ENCODE results near the gene NDUFAF8.

The NDUFAF8 gene

DNA sequence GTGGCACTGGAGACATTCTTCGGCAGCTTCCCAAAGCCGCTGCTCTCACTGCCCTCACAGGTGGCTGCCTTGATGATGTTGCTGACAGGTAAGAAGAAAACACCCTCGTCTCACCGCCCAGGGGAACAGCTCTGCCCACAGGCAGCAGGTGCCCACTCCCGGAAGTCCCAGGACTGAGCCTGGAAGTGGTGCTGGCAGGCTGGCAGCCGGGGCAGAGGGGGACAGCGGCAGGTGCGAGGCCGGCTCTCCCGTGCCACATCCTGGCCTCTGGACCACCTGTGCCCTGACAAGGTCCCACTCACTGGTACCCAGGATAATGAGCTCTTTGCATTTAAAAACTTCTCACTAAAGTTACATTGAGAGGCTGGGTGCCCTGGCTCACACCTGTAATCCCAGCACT lies 36.8 kb upstream of the NDUFAF8 start:
- H3K27me3 ChIP-seq (ENCODE audit: control insufficient read depth, insufficient read depth, low read length), result no peaks in the 10 kb centered on the region
- H3K27ac ChIP-seq (ENCODE audit: low read depth, low read length), result no peak overlapping the region
- no peaks in the 10 kb centered on the region; the same call in 1 of the 2 replicates for H3K4me1 ChIP-seq (ENCODE audit: control insufficient read depth, insufficient read depth, low read length)
- H3K9me3 ChIP-seq (ENCODE audit: control insufficient read depth, insufficient read depth, low read depth, low read length), result no peaks in the 10 kb centered on the region
- H3K36me3 ChIP-seq (ENCODE audit: control insufficient read depth, insufficient read depth, low read length), result peaks cover 39% of the 10 kb centered on the region
- H3K4me3 ChIP-seq (ENCODE audit: low read depth, low read length), result no peak overlapping the region
- no peak overlapping the region for H3K9ac ChIP-seq (ENCODE audit: low read length)

DNA sequence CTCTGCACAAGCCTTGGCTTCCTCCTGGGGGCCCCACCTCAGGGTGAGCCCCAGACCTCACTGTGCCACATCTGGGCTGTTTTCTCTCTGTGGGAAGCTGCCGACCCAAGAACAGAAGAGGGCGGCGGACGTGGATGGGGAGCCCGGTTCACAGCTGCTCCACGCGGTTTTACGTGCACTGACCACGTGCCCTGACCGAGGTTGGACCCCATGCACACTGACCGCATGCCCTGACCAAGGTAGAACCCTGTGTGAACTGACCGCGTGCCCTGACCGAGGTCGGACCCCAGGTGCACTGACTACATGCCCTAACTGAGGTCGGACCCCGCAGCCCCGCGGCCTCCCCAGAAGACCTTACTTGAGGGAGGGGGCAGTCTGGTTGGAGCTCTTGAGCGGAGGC lies 36.0 kb upstream of the NDUFAF8 start:
- Histone ChIP-seq H3K4me1 (ENCODE audit: control insufficient read depth, insufficient read depth, low read length) (no peaks in the 10 kb centered on the region; the same call in 1 of the 2 replicates), H3K27me3 (ENCODE audit: control insufficient read depth, insufficient read depth, low read length) (no peaks in the 10 kb centered on the region), H3K36me3 (ENCODE audit: control insufficient read depth, insufficient read depth, low read length) (peaks cover 38% of the 10 kb centered on the region), H3K9ac (ENCODE audit: low read length) (no peak overlapping the region), H3K9me3 (ENCODE audit: control insufficient read depth, insufficient read depth, low read depth, low read length) (no peaks in the 10 kb centered on the region), H3K27ac (ENCODE audit: low read depth, low read length) (no peak overlapping the region), H3K4me3 (ENCODE audit: low read depth, low read length) (no peak overlapping the region)

DNA sequence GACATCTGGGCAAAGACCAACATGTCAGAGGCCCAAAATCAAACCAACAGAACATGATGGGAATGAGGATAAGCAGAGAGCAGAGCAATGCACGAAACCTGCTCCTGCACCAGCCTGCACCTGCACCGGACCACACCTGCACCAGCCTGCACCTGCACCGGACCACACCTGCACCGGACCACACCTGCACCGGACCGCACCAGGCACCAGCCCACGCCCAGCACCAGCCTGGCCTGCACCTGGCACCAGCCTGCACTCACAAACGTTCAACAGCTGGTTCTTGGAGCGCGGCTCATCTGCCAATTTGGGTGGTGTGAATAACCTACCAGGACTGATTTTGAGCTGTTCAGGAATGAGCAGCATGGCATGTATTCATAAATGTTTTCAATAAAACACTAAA lies 34.5 kb upstream of the NDUFAF8 start:
- Histone ChIP-seq H3K4me3 (ENCODE audit: low read depth, low read length) (no peak overlapping the region), H3K36me3 (ENCODE audit: control insufficient read depth, insufficient read depth, low read length) (peaks cover 30% of the 10 kb centered on the region), H3K4me1 (ENCODE audit: control insufficient read depth, insufficient read depth, low read length) (no peaks in the 10 kb centered on the region; the same call in 1 of the 2 replicates), H3K27ac (ENCODE audit: low read depth, low read length) (no peak overlapping the region), H3K9me3 (ENCODE audit: control insufficient read depth, insufficient read depth, low read depth, low read length) (no peaks in the 10 kb centered on the region), H3K27me3 (ENCODE audit: control insufficient read depth, insufficient read depth, low read length) (no peaks in the 10 kb centered on the region), H3K9ac (ENCODE audit: low read length) (no peak overlapping the region)

DNA sequence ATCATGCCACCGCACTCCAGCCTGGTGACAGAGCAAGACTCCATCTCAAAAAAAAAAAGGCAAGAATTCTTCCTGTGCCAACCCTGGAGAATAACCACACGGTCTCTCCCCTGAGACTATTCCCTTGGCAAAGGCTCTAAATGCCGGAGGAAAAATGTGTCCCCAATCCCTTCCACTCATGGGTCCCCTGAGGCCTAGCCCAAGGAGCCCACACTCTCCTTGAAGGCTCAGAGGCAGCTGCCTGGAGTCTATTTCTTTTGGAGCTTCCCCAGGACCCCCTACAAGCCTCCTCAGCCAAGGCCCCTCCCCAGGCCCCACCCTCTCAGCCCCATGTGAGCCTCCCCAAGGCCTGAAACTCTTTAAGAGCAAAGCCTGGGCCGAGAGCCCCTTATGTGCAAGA lies 33.0 kb upstream of the NDUFAF8 start:
- H3K4me1 ChIP-seq (ENCODE audit: control insufficient read depth, insufficient read depth, low read length), result no peaks in the 10 kb centered on the region; the same call in 1 of the 2 replicates
- no peak overlapping the region for H3K27ac ChIP-seq (ENCODE audit: low read depth, low read length)
- no peak overlapping the region for H3K4me3 ChIP-seq (ENCODE audit: low read depth, low read length)
- H3K27me3 ChIP-seq (ENCODE audit: control insufficient read depth, insufficient read depth, low read length), result no peaks in the 10 kb centered on the region
- H3K36me3 ChIP-seq (ENCODE audit: control insufficient read depth, insufficient read depth, low read length), result peaks cover 30% of the 10 kb centered on the region
- H3K9ac ChIP-seq (ENCODE audit: low read length), result no peak overlapping the region
- H3K9me3 ChIP-seq (ENCODE audit: control insufficient read depth, insufficient read depth, low read depth, low read length), result no peaks in the 10 kb centered on the region

DNA sequence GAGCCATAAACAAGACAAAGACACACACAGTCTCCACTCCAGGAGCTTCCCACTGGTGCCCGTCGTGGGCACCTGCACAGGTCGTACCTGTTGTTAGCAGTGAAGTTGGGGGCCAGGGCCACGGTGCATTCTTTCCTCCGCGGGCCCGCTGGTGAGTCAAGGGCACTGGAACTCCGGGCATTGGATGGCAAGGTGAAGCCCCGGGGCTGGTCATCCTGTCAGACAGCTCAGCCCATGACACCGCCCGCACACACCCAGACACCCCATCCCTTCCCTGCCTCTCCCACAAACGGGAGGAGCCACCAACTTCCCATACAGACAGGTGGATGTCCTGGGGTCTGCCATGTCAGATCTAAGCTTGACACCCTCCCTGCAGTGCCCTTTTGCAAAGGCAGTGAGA lies 32.5 kb upstream of the NDUFAF8 start:
- Histone ChIP-seq H3K27ac (ENCODE audit: low read depth, low read length) (no peak overlapping the region), H3K9ac (ENCODE audit: low read length) (no peak overlapping the region), H3K4me1 (ENCODE audit: control insufficient read depth, insufficient read depth, low read length) (no peaks in the 10 kb centered on the region), H3K9me3 (ENCODE audit: control insufficient read depth, insufficient read depth, low read depth, low read length) (no peaks in the 10 kb centered on the region), H3K27me3 (ENCODE audit: control insufficient read depth, insufficient read depth, low read length) (no peaks in the 10 kb centered on the region), H3K36me3 (ENCODE audit: control insufficient read depth, insufficient read depth, low read length) (peaks cover 30% of the 10 kb centered on the region), H3K4me3 (ENCODE audit: low read depth, low read length) (no peak overlapping the region)

DNA sequence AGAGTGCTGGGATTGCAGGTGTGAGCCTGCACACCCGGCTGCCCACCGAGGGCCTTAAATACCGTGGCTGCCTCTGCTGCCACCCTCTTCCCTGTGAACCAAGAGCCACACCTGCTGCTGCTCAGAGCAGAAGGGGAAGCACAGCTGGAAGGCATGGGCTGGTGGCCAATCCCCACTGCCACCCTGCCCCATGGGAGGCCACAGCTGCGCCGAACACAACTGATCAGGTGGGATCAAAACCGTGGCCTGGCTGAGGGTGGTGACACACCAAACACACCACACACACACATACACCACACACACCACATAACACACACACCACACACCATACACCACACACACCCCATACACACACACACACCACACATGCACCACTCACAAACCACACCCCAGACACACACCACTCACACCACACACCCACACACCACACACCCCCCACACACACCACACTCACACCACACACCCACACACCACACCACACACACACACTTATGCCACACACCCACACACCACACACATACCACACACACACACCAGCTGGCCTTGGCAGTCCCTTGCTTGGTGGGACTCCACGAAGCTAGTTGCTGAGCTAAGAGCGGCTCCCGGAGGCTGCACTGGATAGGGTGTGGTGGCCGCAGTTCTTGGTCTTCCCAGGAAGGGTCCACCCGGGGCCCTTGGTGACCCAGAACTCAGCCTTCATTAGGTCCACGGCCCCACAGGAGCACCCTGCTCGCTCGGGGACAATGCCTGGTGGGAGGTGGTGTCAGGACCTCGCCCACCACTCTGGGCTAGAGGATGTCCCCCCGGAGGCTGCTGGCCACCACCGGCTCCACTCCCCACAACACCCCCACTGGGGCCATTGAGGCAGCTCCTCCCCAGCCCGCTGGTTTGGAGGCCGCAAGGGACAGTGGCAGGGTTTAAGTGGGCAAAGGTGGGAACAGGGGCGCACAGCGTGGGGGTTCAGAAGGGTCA lies 31.2 kb upstream of the NDUFAF8 start:
- H3K36me3 ChIP-seq (ENCODE audit: control insufficient read depth, insufficient read depth, low read length), result peaks cover 26% of the 10 kb centered on the region
- H3K4me3 ChIP-seq (ENCODE audit: low read depth, low read length), result no peak overlapping the region
- no peaks in the 10 kb centered on the region for H3K4me1 ChIP-seq (ENCODE audit: control insufficient read depth, insufficient read depth, low read length)
- no peak overlapping the region for H3K27ac ChIP-seq (ENCODE audit: low read depth, low read length)
- H3K27me3 ChIP-seq (ENCODE audit: control insufficient read depth, insufficient read depth, low read length), result no peaks in the 10 kb centered on the region
- no peak overlapping the region for H3K9ac ChIP-seq (ENCODE audit: low read length)
- H3K9me3 ChIP-seq (ENCODE audit: control insufficient read depth, insufficient read depth, low read depth, low read length), result no peaks in the 10 kb centered on the region

DNA sequence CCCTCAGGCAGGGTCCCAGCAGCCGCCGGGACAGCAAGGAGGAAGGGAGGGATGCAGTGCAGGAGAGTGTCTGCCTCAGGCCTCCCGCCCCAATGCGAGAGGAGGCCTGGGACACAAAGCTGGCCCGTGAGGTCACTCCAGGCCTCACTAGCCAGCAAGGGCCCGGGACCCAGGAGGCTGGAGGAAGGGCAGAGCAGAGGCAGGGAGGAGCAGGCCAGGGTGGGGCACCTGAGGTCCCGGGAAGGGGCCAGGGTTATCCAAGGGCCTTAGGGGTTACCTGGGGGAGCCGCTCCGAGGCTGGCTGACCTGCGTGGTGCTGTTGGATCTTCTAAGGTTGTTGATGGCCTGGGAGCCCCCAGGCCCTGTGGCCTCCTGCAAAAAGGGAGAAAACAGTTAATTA lies 30.5 kb upstream of the NDUFAF8 start:
- H3K36me3 ChIP-seq (ENCODE audit: control insufficient read depth, insufficient read depth, low read length), result peaks cover 19% of the 10 kb centered on the region
- H3K27me3 ChIP-seq (ENCODE audit: control insufficient read depth, insufficient read depth, low read length), result no peaks in the 10 kb centered on the region
- no peaks in the 10 kb centered on the region for H3K9me3 ChIP-seq (ENCODE audit: control insufficient read depth, insufficient read depth, low read depth, low read length)
- H3K27ac ChIP-seq (ENCODE audit: low read depth, low read length), result no peak overlapping the region
- H3K9ac ChIP-seq (ENCODE audit: low read length), result no peak overlapping the region
- no peak overlapping the region for H3K4me3 ChIP-seq (ENCODE audit: low read depth, low read length)
- no peaks in the 10 kb centered on the region for H3K4me1 ChIP-seq (ENCODE audit: control insufficient read depth, insufficient read depth, low read length)

DNA sequence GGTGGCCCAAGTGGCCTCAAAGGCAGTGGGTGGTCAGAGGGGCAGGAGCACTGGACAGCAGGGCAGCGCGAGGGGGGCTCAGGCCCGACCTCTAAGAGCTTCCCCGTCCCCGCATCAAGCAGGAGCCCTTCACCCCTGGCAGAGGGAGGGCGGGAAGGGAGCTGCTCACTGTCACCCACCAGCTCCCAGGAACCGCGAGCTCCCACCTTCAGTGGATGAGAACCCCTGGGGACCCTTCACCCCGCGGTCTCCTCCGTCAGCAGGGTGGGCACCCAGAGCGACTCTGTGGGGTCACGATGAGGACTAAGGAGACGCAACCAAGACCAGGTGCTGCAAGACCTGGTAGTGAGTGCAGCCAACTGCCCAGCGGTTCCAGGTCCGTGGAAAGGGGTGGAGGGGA lies 30.0 kb upstream of the NDUFAF8 start:
- H3K27me3 ChIP-seq (ENCODE audit: control insufficient read depth, insufficient read depth, low read length), result no peaks in the 10 kb centered on the region
- H3K9ac ChIP-seq (ENCODE audit: low read length), result no peak overlapping the region
- peaks cover 16% of the 10 kb centered on the region for H3K36me3 ChIP-seq (ENCODE audit: control insufficient read depth, insufficient read depth, low read length)
- H3K4me1 ChIP-seq (ENCODE audit: control insufficient read depth, insufficient read depth, low read length), result no peaks in the 10 kb centered on the region
- no peaks in the 10 kb centered on the region for H3K9me3 ChIP-seq (ENCODE audit: control insufficient read depth, insufficient read depth, low read depth, low read length)
- H3K4me3 ChIP-seq (ENCODE audit: low read depth, low read length), result no peak overlapping the region
- no peak overlapping the region for H3K27ac ChIP-seq (ENCODE audit: low read depth, low read length)

DNA sequence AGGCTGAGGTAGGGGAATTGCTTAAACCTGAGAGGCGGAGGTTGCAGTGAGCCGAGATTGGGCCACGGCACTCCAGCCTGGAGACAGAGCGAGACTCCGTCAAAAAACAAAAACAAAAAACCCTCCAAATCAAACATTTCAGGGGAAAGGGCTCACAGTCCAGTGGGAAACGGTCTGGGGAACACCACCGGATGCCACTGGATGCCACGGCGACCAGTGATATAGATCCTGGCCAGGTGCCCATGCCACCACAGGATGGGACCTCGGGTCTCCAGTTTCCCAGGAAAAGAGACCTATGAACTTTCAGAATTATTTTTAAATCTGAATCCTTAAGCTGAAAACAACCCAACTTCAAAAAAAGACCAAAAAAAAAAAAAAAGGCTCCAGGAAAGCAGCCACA lies 28.7 kb upstream of the NDUFAF8 start:
- no peak overlapping the region for H3K27ac ChIP-seq (ENCODE audit: low read depth, low read length)
- H3K36me3 ChIP-seq (ENCODE audit: control insufficient read depth, insufficient read depth, low read length), result peaks cover 16% of the 10 kb centered on the region
- H3K9ac ChIP-seq (ENCODE audit: low read length), result no peak overlapping the region
- H3K4me1 ChIP-seq (ENCODE audit: control insufficient read depth, insufficient read depth, low read length), result no peaks in the 10 kb centered on the region
- no peaks in the 10 kb centered on the region for H3K27me3 ChIP-seq (ENCODE audit: control insufficient read depth, insufficient read depth, low read length)
- no peak overlapping the region for H3K4me3 ChIP-seq (ENCODE audit: low read depth, low read length)
- no peaks in the 10 kb centered on the region for H3K9me3 ChIP-seq (ENCODE audit: control insufficient read depth, insufficient read depth, low read depth, low read length)

DNA sequence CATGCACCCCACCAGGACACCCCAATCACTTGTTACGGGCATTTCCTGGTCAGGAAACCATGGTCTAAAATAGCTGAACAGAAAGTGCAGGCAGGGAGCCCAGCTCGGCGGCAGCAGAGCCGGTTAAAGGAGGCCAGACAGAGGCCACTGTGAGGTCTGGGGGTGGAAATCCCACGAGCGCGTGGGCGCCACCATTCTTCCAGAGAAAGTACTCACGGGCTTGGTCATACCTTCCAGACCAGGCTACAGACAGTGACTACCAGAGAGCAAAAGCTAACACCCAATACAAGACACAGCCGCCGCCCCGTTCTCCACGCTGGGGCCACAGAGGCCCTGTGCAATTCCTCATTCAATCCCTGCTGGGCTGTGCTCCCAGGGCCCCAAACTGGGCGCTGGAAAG lies 28.2 kb upstream of the NDUFAF8 start:
- H3K4me1 ChIP-seq (ENCODE audit: control insufficient read depth, insufficient read depth, low read length), result no peaks in the 10 kb centered on the region
- H3K27me3 ChIP-seq (ENCODE audit: control insufficient read depth, insufficient read depth, low read length), result no peaks in the 10 kb centered on the region
- H3K9ac ChIP-seq (ENCODE audit: low read length), result no peak overlapping the region
- no peak overlapping the region for H3K27ac ChIP-seq (ENCODE audit: low read depth, low read length)
- H3K4me3 ChIP-seq (ENCODE audit: low read depth, low read length), result no peak overlapping the region
- peaks cover 16% of the 10 kb centered on the region for H3K36me3 ChIP-seq (ENCODE audit: control insufficient read depth, insufficient read depth, low read length)
- H3K9me3 ChIP-seq (ENCODE audit: control insufficient read depth, insufficient read depth, low read depth, low read length), result no peaks in the 10 kb centered on the region

DNA sequence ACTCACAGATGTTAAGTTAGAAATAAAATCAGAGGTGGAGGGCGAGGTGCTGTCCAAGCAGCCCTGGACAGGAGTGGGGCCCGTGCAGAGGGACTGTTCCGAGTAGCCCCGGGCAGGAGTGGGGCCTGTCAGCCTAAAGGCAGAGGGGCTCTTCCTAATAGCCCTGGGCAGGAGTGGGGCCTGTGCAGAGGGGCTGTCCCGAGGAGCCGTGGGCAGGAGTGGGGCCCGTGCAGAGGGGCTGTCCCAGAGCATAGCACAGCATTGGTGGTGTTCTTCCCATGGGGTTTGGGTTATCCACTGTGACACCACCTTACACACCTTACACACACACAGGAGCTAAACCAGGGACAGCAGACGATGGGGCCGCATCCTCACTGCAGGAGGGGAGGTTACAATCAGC lies 26.8 kb upstream of the NDUFAF8 start:
- Histone ChIP-seq H3K4me3 (ENCODE audit: low read depth, low read length) (no peak overlapping the region), H3K27ac (ENCODE audit: low read depth, low read length) (no peak overlapping the region), H3K9me3 (ENCODE audit: control insufficient read depth, insufficient read depth, low read depth, low read length) (no peaks in the 10 kb centered on the region), H3K4me1 (ENCODE audit: control insufficient read depth, insufficient read depth, low read length) (no peaks in the 10 kb centered on the region), H3K27me3 (ENCODE audit: control insufficient read depth, insufficient read depth, low read length) (no peaks in the 10 kb centered on the region), H3K9ac (ENCODE audit: low read length) (no peak overlapping the region), H3K36me3 (ENCODE audit: control insufficient read depth, insufficient read depth, low read length) (peaks cover 24% of the 10 kb centered on the region; the same call in 1 of the 2 replicates)
